Cardiac muscle cell (in vitro differentiated cells and primary cell): ENCODE data around the gene SYNPO. TPM values are rescaled to one million over a fixed set of nuclear protein-coding genes. Genes with fewer than 3 reads are reported as not detected.

Experiments
- DNase-seq, 2 donors: peaks; one replicate each; pipeline versions ENCODE4 v3.0.0 to v3.0.0-alpha.2; 2010 to 2017; ENCODE audit warnings: low read depth in 1 of 2, low spot score in 1 of 2
- H3K27ac ChIP-seq: fragments of 200-600 bp; sonication (generic); 2 replicates; pipeline ENCODE4 v1.5.1; 2016
- H3K27me3 ChIP-seq: fragments of 200-600 bp; sonication (generic); 2 replicates; pipeline ENCODE4 v1.6.0; 2016; ENCODE audit warnings: control low read depth
- H3K36me3 ChIP-seq: fragments of 200-600 bp; sonication (generic); 2 replicates; pipeline ENCODE4 v1.5.1; 2016; ENCODE audit warnings: control low read depth
- H3K4me1 ChIP-seq: fragments of 200-600 bp; sonication (generic); 2 replicates; pipeline ENCODE4 v1.8.1; 2017; ENCODE audit warnings: low read depth, mild to moderate bottlenecking, mixed run types
- H3K4me3 ChIP-seq: fragments of 200-600 bp; sonication (generic); 2 replicates; pipeline ENCODE4 v1.5.1; 2016; ENCODE audit warnings: mild to moderate bottlenecking
- H3K9me3 ChIP-seq: fragments of 200-600 bp; sonication (generic); 2 replicates; pipeline ENCODE4 v1.5.1; 2017; ENCODE audit warnings: low read depth, mild to moderate bottlenecking, control low read depth
- polyA plus RNA-seq: library from polyadenylated mRNA; unstranded; fragments of >200 nt; fragmentation: Nextera tagmentation; extraction: Ambion mirVana; gene quantifications from 2 replicates; pipeline ENCODE4 v1.2.1, GENCODE V29; 2016
- total RNA-seq: library from RNA; depleted of rRNA; stranded (reverse); fragments of >200 nt; gene quantifications from 2 replicates; pipeline ENCODE4 v1.2.3, GENCODE V29; 2016
- TF ChIP-seq, protein P1 (sequence below): IDR thresholded peaks from 2 replicates; pipeline ENCODE4 v1.5.1; 2012; ENCODE audit warnings: low read depth, mild to moderate bottlenecking, low read length

Gene SYNPO
- total and polyA plus RNA-seq, 2 experiments from 2014 or later, result 1.1 to 2.7 TPM

DNA sequence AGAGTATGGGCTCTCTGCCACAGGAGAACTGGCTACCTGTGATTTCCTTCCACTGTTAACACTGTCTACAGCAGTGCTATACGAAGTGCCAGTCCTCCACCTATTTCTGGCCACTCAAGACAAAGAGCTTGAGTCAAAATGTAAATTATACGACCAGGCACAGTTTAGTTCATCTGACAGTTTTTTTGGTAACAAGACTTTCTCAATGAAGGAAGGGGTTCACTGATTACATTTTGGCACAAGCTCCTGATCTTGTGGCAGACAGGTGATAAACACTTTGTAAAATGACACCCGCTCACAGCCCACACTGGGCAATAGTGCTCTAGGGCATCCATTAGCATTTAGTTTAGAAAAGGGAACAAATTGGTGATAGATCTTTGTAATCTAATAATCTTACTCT, 51.8 kb downstream of the SYNPO start:
- H3K36me3 ChIP-seq, result peaks cover 67% of the 10 kb centered on the region

GRCh38 chr5:150694612-150695011, 54.2 kb downstream of the SYNPO start:
- peaks cover 75% of the 10 kb centered on the region for H3K36me3 ChIP-seq
- DNase-seq, result peak in 1 of 2 donors; percentile 91
- H3K4me3 ChIP-seq, result no peak overlapping the region
- H3K9me3 ChIP-seq, result no peaks in the 10 kb centered on the region
- no peak overlapping the region for H3K27ac ChIP-seq
- TF ChIP-seq, protein P1, sequence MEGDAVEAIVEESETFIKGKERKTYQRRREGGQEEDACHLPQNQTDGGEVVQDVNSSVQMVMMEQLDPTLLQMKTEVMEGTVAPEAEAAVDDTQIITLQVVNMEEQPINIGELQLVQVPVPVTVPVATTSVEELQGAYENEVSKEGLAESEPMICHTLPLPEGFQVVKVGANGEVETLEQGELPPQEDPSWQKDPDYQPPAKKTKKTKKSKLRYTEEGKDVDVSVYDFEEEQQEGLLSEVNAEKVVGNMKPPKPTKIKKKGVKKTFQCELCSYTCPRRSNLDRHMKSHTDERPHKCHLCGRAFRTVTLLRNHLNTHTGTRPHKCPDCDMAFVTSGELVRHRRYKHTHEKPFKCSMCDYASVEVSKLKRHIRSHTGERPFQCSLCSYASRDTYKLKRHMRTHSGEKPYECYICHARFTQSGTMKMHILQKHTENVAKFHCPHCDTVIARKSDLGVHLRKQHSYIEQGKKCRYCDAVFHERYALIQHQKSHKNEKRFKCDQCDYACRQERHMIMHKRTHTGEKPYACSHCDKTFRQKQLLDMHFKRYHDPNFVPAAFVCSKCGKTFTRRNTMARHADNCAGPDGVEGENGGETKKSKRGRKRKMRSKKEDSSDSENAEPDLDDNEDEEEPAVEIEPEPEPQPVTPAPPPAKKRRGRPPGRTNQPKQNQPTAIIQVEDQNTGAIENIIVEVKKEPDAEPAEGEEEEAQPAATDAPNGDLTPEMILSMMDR, result no peak
- no peaks in the 10 kb centered on the region for H3K27me3 ChIP-seq
- H3K4me1 ChIP-seq, result peaks cover 6% of the 10 kb centered on the region

More for the DNA sequence above, 51.8 kb downstream of the SYNPO start:
- TF ChIP-seq, protein P1, result no peak
- Histone ChIP-seq H3K27me3 (no peaks in the 10 kb centered on the region), H3K4me1 (no peaks in the 10 kb centered on the region), H3K9me3 (no peaks in the 10 kb centered on the region), H3K4me3 (no peak overlapping the region), H3K27ac (no peak overlapping the region)
- no peak for DNase-seq

GRCh38 chr5:150700246-150700593, 59.8 kb downstream of the SYNPO start:
- H3K27ac ChIP-seq, result peak overlapping the region; percentile 95

DNA sequence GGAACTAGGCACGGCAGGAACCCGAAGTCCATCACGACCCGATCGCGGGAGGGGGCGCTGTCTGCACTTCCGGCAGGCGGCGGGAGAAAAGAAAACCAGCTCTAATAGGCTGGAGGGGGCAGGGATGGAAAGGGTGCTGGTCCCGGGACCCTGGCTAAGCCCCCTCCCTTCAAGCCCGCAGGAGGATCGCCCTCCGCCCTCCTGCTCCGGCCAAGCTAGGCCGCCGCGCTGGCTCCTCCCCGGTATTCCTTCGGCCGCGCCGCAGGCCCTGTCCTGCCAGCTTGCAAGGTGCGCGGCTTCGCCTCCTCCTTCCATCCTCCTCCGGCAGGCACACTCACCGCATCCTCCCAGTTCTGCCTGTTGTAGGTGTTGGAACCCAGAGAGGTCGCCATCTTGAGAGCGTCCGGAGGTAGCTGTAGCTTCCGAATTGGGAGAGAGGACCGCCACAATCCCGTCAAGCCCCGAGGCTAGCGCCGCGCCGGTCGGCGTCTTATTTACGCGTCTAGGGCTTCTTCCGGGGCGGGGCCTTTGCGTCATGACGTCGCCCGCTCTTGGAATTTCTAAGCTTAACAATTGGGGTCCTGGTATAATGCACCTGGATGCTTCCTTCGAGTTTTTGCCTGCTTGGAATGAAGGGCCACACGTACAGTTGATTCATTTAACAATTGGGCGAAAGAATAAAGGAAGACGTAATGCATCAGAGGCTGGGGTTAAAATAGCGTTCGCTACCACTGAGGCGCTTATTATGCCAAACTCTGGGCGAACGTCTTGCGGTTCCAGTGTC, 60.3 kb downstream of the SYNPO start, which contains the start of gene RBM22:
TSS of gene RBM22 (minus strand) at position 469 of the 784 bp plus-strand sequence. CDS start at position 392, 77 bp downstream.
- Histone ChIP-seq H3K4me1 (peaks cover 10% of the 10 kb centered on the region), H3K27me3 (no peaks in the 10 kb centered on the region), H3K36me3 (peaks cover 23% of the 10 kb centered on the region), H3K9me3 (no peaks in the 10 kb centered on the region), H3K27ac (peak within 1 kb of the TSS; percentile 95), H3K4me3 (peak within 1 kb of the TSS; percentile 98)
- DNase-seq, result peak; percentile 92 to 96
- TF ChIP-seq, protein P1, result peak; percentile 63

More at GRCh38 chr5:150700246-150700593, 59.8 kb downstream of the SYNPO start:
- Histone ChIP-seq H3K36me3 (peaks cover 29% of the 10 kb centered on the region), H3K4me1 (peaks cover 10% of the 10 kb centered on the region), H3K4me3 (peak overlapping the region; percentile 98), H3K9me3 (no peaks in the 10 kb centered on the region), H3K27me3 (no peaks in the 10 kb centered on the region)
- DNase-seq, result no peak
- TF ChIP-seq, protein P1, result no peak

DNA sequence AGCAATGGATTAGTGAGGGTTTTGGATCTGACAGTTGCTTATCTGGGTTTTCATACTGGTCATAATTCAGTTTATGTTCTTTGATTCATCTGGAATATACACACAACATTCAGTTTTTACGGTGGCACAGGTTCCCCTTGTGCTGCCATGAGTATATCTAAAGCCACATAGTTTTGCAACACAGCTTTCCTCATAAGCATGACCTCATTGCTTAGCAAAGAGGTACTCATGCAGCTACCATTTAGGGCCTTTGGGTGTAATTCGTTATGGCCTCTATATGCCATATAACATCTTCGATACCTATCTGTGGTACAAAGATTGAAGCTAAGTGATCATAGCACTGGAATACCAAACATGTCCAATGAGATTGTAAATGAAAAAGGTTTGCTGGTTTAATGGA, 63.3 kb downstream of the SYNPO start:
- peak in 1 of 2 donors; percentile 11 for DNase-seq
- H3K4me3 ChIP-seq, result no peak overlapping the region
- H3K27me3 ChIP-seq, result no peaks in the 10 kb centered on the region
- H3K9me3 ChIP-seq, result no peaks in the 10 kb centered on the region
- no peak overlapping the region for H3K27ac ChIP-seq
- no peaks in the 10 kb centered on the region for H3K36me3 ChIP-seq
- H3K4me1 ChIP-seq, result peaks cover 10% of the 10 kb centered on the region
- TF ChIP-seq, protein P1, result no peak
